ENCODE results near the gene SLC25A25. TPM values are rescaled to one million over a fixed set of nuclear protein-coding genes. Genes with fewer than 3 reads are reported as not detected.

Gene SLC25A25
- total RNA-seq, 1 donor from 2014 or later, result 14.7 TPM

Other genes starting within 250 kb of the SLC25A25 start
- gene ENG, start 213.6 kb upstream of the SLC25A25 start, total RNA-seq, result 46.5 and 49.5 TPM in 2 replicates
- gene AK1, start 190.6 kb upstream of the SLC25A25 start, total RNA-seq, result 50.2 and 56.2 TPM in 2 replicates
- 36.2 and 48.1 TPM in 2 replicates for gene ST6GALNAC6, start 168.6 kb upstream of the SLC25A25 start, total RNA-seq
- gene ST6GALNAC4, start 151.2 kb upstream of the SLC25A25 start, total RNA-seq, result 62.0 and 69.0 TPM in 2 replicates
- gene PIP5KL1, start 137.5 kb upstream of the SLC25A25 start, total RNA-seq, result 0.21 and 0.79 TPM in 2 replicates
- 11.9 and 12.1 TPM in 2 replicates for gene DPM2, start 130.4 kb upstream of the SLC25A25 start, total RNA-seq
- gene EEIG1, start 87.2 kb upstream of the SLC25A25 start, total RNA-seq, result 4.4 and 5.2 TPM in 2 replicates
- 10.1 and 16.3 TPM in 2 replicates for gene NAIF1, start 912 bp upstream of the SLC25A25 start, total RNA-seq
- gene PTGES2, start 59.5 kb downstream of the SLC25A25 start, total RNA-seq, result 103 and 129 TPM in 2 replicates
- gene LCN2, start 81.2 kb downstream of the SLC25A25 start, total RNA-seq, result not detected in 2 replicates
- 20.6 and 31.5 TPM in 2 replicates for gene BBLN, start 92.0 kb downstream of the SLC25A25 start, total RNA-seq
- gene CIZ1, start 123.3 kb downstream of the SLC25A25 start, total RNA-seq, result 18.5 and 24.5 TPM in 2 replicates
- gene DNM1, start 135.1 kb downstream of the SLC25A25 start, total RNA-seq, result 0.33 and 0.39 TPM in 2 replicates
- 56.1 and 60.7 TPM in 2 replicates for gene GOLGA2, start 207.8 kb downstream of the SLC25A25 start, total RNA-seq
- 32.4 and 32.5 TPM in 2 replicates for gene SWI5, start 208.0 kb downstream of the SLC25A25 start, total RNA-seq

Measured in pulmonary artery endothelial cell (primary cell).